ENCODE data around the gene ZDHHC14. TPM values are rescaled to one million over a fixed set of nuclear protein-coding genes. Genes with fewer than 3 reads are reported as not detected.

Gene ZDHHC14
- total and polyA plus RNA-seq, 4 donors, result 4.3 to 18.3 (median 8.9) TPM

DNA sequence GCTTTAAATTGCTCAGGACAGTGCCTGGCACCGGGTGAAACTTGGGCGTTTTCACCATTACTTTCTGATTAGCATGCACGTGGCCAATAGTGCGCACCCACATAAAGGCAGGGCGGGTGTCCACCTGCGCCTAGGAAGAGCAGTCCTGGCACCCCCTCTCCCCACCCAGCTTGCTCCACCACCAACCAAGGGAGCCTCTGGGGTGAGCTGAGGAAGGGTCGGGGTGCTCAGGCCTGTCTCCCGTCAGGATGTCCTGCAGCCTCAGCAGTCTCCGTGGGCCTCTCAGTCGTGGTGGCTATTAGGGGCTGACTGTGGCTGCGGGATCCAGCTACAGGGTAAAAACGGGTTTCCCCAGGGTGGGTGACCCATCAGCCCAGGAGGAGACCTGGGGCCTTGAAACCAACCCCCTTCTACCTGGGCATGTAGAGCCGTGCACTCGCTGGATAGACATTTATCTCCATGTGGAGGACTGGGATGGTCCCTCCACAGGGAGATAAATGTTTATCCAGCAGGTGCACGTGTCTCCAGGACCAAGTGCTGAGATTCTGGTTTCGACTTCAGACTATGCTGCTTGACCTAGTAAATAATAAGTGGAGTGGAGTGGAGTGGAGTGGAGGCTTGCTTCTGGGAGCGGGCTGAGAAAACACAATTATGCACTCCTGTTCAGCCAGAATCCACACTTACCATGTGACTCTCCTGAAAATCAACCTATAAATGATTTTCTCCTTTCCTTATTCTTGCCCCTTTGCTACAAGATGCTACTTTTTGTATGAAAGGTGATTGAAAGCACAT is 91.1 kb downstream of the ZDHHC14 start:
- Histone ChIP-seq H3K9me3 (ENCODE audit: control insufficient read depth in 4 of 4, insufficient read depth in 3 of 4, low read length in 3 of 4) (no peaks in the 10 kb centered on the region), H3K27ac (ENCODE audit: low read depth in 1 of 2, low read length in 1 of 2) (no peak overlapping the region), H3K4me1 (ENCODE audit: control insufficient read depth in 5 of 5, insufficient read depth in 5 of 5, low read length in 5 of 5) (peaks cover 0 to 6% (median 0%) of the 10 kb centered on the region in 5 donors), H3K9ac (ENCODE audit: insufficient read depth in 1 of 2, low read length in 2 of 2) (no peak overlapping the region), H3K4me3 (no peak overlapping the region), H3K36me3 (ENCODE audit: control insufficient read depth in 4 of 4, insufficient read depth in 4 of 4, low read length in 4 of 4) (no peaks in the 10 kb centered on the region), H3K27me3 (ENCODE audit: control insufficient read depth in 3 of 3, insufficient read depth in 3 of 3, low read length in 2 of 3) (no peaks in the 10 kb centered on the region)
- 78 to 93% methylated on average over 17 of the region's 17 CpGs for WGBS, 2 donors
- DNase-seq, result peak in 1 of 3 donors; percentile 55
- TF ChIP-seq, protein P1, sequence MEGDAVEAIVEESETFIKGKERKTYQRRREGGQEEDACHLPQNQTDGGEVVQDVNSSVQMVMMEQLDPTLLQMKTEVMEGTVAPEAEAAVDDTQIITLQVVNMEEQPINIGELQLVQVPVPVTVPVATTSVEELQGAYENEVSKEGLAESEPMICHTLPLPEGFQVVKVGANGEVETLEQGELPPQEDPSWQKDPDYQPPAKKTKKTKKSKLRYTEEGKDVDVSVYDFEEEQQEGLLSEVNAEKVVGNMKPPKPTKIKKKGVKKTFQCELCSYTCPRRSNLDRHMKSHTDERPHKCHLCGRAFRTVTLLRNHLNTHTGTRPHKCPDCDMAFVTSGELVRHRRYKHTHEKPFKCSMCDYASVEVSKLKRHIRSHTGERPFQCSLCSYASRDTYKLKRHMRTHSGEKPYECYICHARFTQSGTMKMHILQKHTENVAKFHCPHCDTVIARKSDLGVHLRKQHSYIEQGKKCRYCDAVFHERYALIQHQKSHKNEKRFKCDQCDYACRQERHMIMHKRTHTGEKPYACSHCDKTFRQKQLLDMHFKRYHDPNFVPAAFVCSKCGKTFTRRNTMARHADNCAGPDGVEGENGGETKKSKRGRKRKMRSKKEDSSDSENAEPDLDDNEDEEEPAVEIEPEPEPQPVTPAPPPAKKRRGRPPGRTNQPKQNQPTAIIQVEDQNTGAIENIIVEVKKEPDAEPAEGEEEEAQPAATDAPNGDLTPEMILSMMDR (IDR thresholded peaks at IDR 0.05; ENCODE audit: control extremely low read depth, extremely low read depth), result no peak
- peak; percentile 17 for ATAC-seq (ENCODE audit: insufficient read depth, low FRiP score)

DNA sequence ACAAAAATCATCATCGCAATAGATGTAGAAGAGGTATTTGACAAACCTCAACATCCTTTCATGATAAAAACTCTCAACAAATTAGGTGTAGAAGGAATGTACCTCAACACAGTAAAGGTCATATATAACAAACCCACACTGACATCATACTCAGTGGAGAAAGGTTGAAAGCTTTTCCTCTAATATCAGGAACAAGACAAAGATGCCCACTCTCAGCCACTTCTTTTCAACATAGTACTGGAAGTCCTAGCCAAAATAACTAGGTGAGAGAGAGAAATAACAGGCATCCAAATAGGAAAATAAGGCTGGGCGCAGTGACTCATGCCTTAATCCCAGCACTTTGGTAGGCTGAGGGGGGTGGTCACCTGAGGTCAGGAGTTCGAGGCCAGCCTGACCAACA is 95.8 kb downstream of the ZDHHC14 start:
- 94 to 95% methylated on average over 3 of the region's 3 CpGs for WGBS, 2 donors

DNA sequence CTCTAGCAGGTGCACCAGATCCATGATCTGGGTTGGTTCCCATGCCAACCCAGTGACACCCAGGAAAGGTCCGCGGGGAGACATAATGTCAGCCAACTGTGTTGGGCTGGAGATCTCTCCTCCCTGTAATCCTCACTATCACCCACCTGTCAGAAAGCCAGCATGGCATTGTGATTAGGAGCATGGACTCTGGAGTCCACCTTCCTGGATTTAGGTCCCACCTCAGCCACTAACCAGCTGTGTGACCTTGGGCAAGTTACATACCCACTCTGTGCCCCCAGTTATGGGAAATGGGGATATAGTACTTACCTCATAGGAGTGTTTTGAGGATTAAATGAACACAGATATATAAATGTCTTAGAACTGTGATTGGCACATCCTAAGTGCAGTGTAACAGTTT is 97.9 kb downstream of the ZDHHC14 start:
- H3K9me3 ChIP-seq (ENCODE audit: control insufficient read depth in 4 of 4, insufficient read depth in 3 of 4, low read length in 3 of 4), result peaks cover 0 to 2% (median 0%) of the 10 kb centered on the region in 4 donors
- 97 to 100% methylated on average over 2 of the region's 2 CpGs for whole genome bisulfite sequencing, 2 donors
- TF ChIP-seq, protein P1 (IDR thresholded peaks at IDR 0.05; ENCODE audit: control extremely low read depth, extremely low read depth), result no peak
- H3K36me3 ChIP-seq (ENCODE audit: control insufficient read depth in 4 of 4, insufficient read depth in 4 of 4, low read length in 4 of 4), result no peaks in the 10 kb centered on the region
- ATAC-seq (ENCODE audit: insufficient read depth, low FRiP score) (no peak), DNase-seq (no peak)
- no peak overlapping the region for H3K4me3 ChIP-seq
- H3K27ac ChIP-seq (ENCODE audit: low read depth in 1 of 2, low read length in 1 of 2), result no peak overlapping the region
- H3K9ac ChIP-seq (ENCODE audit: insufficient read depth in 1 of 2, low read length in 2 of 2), result no peak overlapping the region
- no peaks in the 10 kb centered on the region for H3K27me3 ChIP-seq (ENCODE audit: control insufficient read depth in 3 of 3, insufficient read depth in 3 of 3, low read length in 2 of 3)
- peaks cover 0 to 3% (median 0%) of the 10 kb centered on the region in 5 donors for H3K4me1 ChIP-seq (ENCODE audit: control insufficient read depth in 5 of 5, insufficient read depth in 5 of 5, low read length in 5 of 5)

More for the DNA sequence above, 95.8 kb downstream of the ZDHHC14 start:
- Histone ChIP-seq H3K27ac (ENCODE audit: low read depth in 1 of 2, low read length in 1 of 2) (no peak overlapping the region), H3K9me3 (ENCODE audit: control insufficient read depth in 4 of 4, insufficient read depth in 3 of 4, low read length in 3 of 4) (peaks cover 0 to 2% (median 0%) of the 10 kb centered on the region in 4 donors), H3K9ac (ENCODE audit: insufficient read depth in 1 of 2, low read length in 2 of 2) (no peak overlapping the region), H3K4me3 (no peak overlapping the region), H3K36me3 (ENCODE audit: control insufficient read depth in 4 of 4, insufficient read depth in 4 of 4, low read length in 4 of 4) (no peaks in the 10 kb centered on the region), H3K27me3 (ENCODE audit: control insufficient read depth in 3 of 3, insufficient read depth in 3 of 3, low read length in 2 of 3) (no peaks in the 10 kb centered on the region), H3K4me1 (ENCODE audit: control insufficient read depth in 5 of 5, insufficient read depth in 5 of 5, low read length in 5 of 5) (peaks cover 0 to 3% (median 0%) of the 10 kb centered on the region in 5 donors)
- TF ChIP-seq, protein P1 (IDR thresholded peaks at IDR 0.05; ENCODE audit: control extremely low read depth, extremely low read depth), result no peak
- no peak for DNase-seq
- no peak for ATAC-seq (ENCODE audit: insufficient read depth, low FRiP score)

Data from lung (tissue), 12 donors.